Measurements from ENCODE around the gene RCAN2. TPM values are rescaled to one million over a fixed set of nuclear protein-coding genes. Genes with fewer than 3 reads are reported as not detected.

Gene RCAN2
- total RNA-seq, 4 donors from 2014 or later, result 46.9 to 289 (median 171) TPM

GRCh38 chr6:46421939-46422338 lies 69.3 kb downstream of the RCAN2 start:
- no peak for ATAC-seq

GRCh38 chr6:46420921-46421638 lies 70.2 kb downstream of the RCAN2 start:
- Histone ChIP-seq H3K9me3 (no peaks in the 10 kb centered on the region), H3K36me3 (no peaks in the 10 kb centered on the region), H3K27ac (peak overlapping the region in 2 of 4 donors; percentile 17 to 42), H3K27me3 (no peaks in the 10 kb centered on the region), H3K4me1 (peaks cover 0 to 50% (median 0%) of the 10 kb centered on the region in 3 donors), H3K4me3 (no peak overlapping the region)
- TF ChIP-seq EP300 (IDR thresholded peaks at IDR 0.05) (no peak), POLR2AphosphoS5 (IDR thresholded peaks at IDR 0.05) (no peak), CTCF (IDR thresholded peaks at IDR 0.05) (no peak), POLR2A (IDR thresholded peaks at IDR 0.05) (no peak)
- ATAC-seq, result peak; percentile 46
- 63 to 74% methylated on average over 3 of the region's 3 CpGs for WGBS, 2 donors (ENCODE audit: low coverage in 1 of 2)

More at GRCh38 chr6:46421939-46422338, 69.3 kb downstream of the RCAN2 start:
- no peak for TF ChIP-seq CTCF (IDR thresholded peaks at IDR 0.05)
- TF ChIP-seq POLR2AphosphoS5 (IDR thresholded peaks at IDR 0.05), result no peak
- 84 to 100% methylated on average over 1 to 2 of the region's 3 CpGs for WGBS, 2 donors (ENCODE audit: low coverage in 1 of 2)
- Histone ChIP-seq H3K9me3 (no peaks in the 10 kb centered on the region), H3K27ac (peak overlapping the region in 1 of 4 donors; percentile 42), H3K36me3 (no peaks in the 10 kb centered on the region), H3K4me3 (no peak overlapping the region), H3K27me3 (no peaks in the 10 kb centered on the region), H3K4me1 (peaks cover 0 to 50% (median 0%) of the 10 kb centered on the region in 3 donors)

- Histone ChIP-seq H3K27ac (peak overlapping the region in 1 of 4 donors; percentile 16), H3K4me1 (peaks cover 0 to 41% (median 0%) of the 10 kb centered on the region in 3 donors), H3K27me3 (no peaks in the 10 kb centered on the region), H3K4me3 (no peak overlapping the region), H3K36me3 (no peaks in the 10 kb centered on the region), H3K9me3 (no peaks in the 10 kb centered on the region)
- peak; percentile 59 to 85 (median 80) for TF ChIP-seq CTCF (IDR thresholded peaks at IDR 0.05)
- TF ChIP-seq EP300 (IDR thresholded peaks at IDR 0.05), result no peak
- TF ChIP-seq POLR2AphosphoS5 (IDR thresholded peaks at IDR 0.05), result peak; percentile 57
- no peak for TF ChIP-seq POLR2A (IDR thresholded peaks at IDR 0.05)
- 0% methylated on average over 2 of the region's 2 CpGs for WGBS, 2 donors (ENCODE audit: low coverage in 1 of 2)
- ATAC-seq, result no peak
Measured at GRCh38 chr6:46419576-46420002, 71.7 kb downstream of the RCAN2 start.

GRCh38 chr6:46414398-46414797 lies 76.9 kb downstream of the RCAN2 start:
- Histone ChIP-seq H3K4me3 (no peak overlapping the region), H3K27me3 (no peaks in the 10 kb centered on the region), H3K9me3 (no peaks in the 10 kb centered on the region), H3K4me1 (peaks cover 0 to 42% (median 16%) of the 10 kb centered on the region in 3 donors), H3K36me3 (no peaks in the 10 kb centered on the region), H3K27ac (no peak overlapping the region)
- TF ChIP-seq CTCF (IDR thresholded peaks at IDR 0.05), result no peak
- TF ChIP-seq POLR2AphosphoS5 (IDR thresholded peaks at IDR 0.05), result no peak
- TF ChIP-seq POLR2A (IDR thresholded peaks at IDR 0.05), result no peak
- TF ChIP-seq EP300 (IDR thresholded peaks at IDR 0.05), result no peak
- WGBS, 2 donors (ENCODE audit: low coverage in 1 of 2), result 0 to 92% methylated on average over 1 of the region's 1 CpG
- no peak for ATAC-seq

- Histone ChIP-seq H3K4me3 (no peak overlapping the region), H3K9me3 (no peaks in the 10 kb centered on the region), H3K27me3 (no peaks in the 10 kb centered on the region), H3K4me1 (peaks cover 4 to 50% (median 21%) of the 10 kb centered on the region in 3 donors), H3K27ac (no peak overlapping the region), H3K36me3 (no peaks in the 10 kb centered on the region)
- no peak for ATAC-seq
- no peak for TF ChIP-seq CTCF (IDR thresholded peaks at IDR 0.05)
- no peak for TF ChIP-seq POLR2AphosphoS5 (IDR thresholded peaks at IDR 0.05)
- TF ChIP-seq EP300 (IDR thresholded peaks at IDR 0.05), result no peak
- TF ChIP-seq POLR2A (IDR thresholded peaks at IDR 0.05), result no peak
- WGBS, 2 donors (ENCODE audit: low coverage in 1 of 2), result 56 to 88% methylated on average over 1 to 2 of the region's 2 CpGs
Measured at GRCh38 chr6:46412662-46413061, 78.6 kb downstream of the RCAN2 start.

Data from gastroesophageal sphincter (tissue), 4 donors.